Thymus (tissue), 11 donors: ENCODE measurements around the gene CXXC5. TPM values are rescaled to one million over a fixed set of nuclear protein-coding genes. Genes with fewer than 3 reads are reported as not detected.
A peak's percentile ranks its signal among the peaks of the same experiment; 100 is the strongest.

ENCODE experiments used
- DNase-seq, 9 donors: peaks; one replicate each; pipeline ENCODE4 v3.0.0-alpha.2; 2013; ENCODE audit warnings: low spot score in 9 of 9, low read depth in 6 of 9, missing footprints in 1 of 9
- H3K27ac ChIP-seq, 2 donors: one replicate each; pipeline ENCODE4 v1.5.1; 2013; ENCODE audit warnings: control low read depth in 1 of 2, low read depth in 1 of 2, low read length in 1 of 2, mild to moderate bottlenecking in 1 of 2, moderate library complexity in 1 of 2
- H3K27me3 ChIP-seq, 2 donors: one replicate each; pipeline ENCODE4 v1.5.1; 2013; ENCODE audit warnings: low read length in 1 of 2; ENCODE audit not compliant: control insufficient read depth in 2 of 2, insufficient read depth in 1 of 2
- H3K36me3 ChIP-seq, 2 donors: one replicate each; pipeline ENCODE4 v1.5.1; 2013; ENCODE audit warnings: low read length in 1 of 2, mild to moderate bottlenecking in 1 of 2, moderate library complexity in 1 of 2; ENCODE audit not compliant: control insufficient read depth in 2 of 2, insufficient read depth in 2 of 2
- H3K4me1 ChIP-seq, 2 donors: one replicate each; pipeline ENCODE4 v1.5.1; 2013; ENCODE audit warnings: low read length in 2 of 2; ENCODE audit not compliant: control insufficient read depth in 2 of 2, insufficient read depth in 2 of 2
- H3K4me3 ChIP-seq, 2 donors: one replicate each; pipeline ENCODE4 v1.5.1; 2013; ENCODE audit warnings: low read length in 2 of 2, control low read depth in 1 of 2, mild to moderate bottlenecking in 1 of 2
- H3K9me3 ChIP-seq, 2 donors: one replicate each; pipeline ENCODE4 v1.5.1; 2013; ENCODE audit warnings: low read length in 1 of 2, mild to moderate bottlenecking in 1 of 2; ENCODE audit not compliant: control insufficient read depth in 2 of 2, insufficient read depth in 1 of 2
- WGBS: extraction: QIAGEN DNeasy Blood & Tissue Kit; methylation state at CpG from one replicate; pipeline ENCODE4 v1.1.7; 2013; 5-methylcytosine and 5-hydroxymethylcytosine counted together
- polyA plus RNA-seq: library from polyadenylated mRNA; stranded (reverse); fragments of 200-250 nt; gene quantifications from one replicate; pipeline ENCODE4 v1.2.3, GENCODE V29; 2013
- total RNA-seq: library from RNA; stranded (reverse); fragments of 120-200 nt; gene quantifications from one replicate; pipeline ENCODE4 v1.2.4, GENCODE V29; 2013
- donor health status: healthy.

The CXXC5 gene
- total and polyA plus RNA-seq, 2 donors, result 47.9 to 73.2 TPM

DNA sequence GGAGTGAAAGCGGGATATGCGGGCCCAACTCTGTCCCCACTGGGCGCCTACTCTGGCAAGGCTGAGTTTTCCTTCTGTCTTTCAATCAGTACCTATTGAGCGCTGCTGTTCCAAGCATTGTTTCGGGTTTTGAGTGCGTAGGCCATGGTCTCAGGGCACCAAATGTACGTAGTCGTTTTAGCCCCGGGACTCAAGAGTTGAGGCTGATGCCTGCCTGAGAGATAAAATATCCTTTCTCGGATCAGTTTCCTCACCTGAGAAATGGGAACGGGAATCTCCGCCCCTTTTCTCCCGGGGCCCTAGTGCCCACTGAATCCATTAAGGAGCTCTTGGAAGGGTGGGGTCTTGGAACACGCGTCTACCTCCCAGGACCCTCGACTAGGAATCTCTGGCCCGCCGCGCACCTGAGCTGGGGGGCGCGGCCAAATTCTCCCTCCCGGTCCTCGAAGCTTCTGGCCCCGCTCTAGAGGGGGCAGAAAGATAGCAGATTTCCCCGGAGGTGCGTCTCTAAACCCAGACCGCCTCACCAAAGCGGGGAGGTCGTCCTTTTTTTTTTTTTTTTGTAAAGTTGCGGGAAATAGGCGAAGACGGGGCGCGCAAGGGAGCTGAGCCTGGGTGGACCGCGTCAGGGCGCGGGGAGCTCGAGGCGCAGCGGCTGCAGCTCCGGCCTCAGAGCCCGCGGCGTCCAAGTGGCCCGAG lies 494 bp upstream of the CXXC5 start:
- peaks cover 33 to 78% of the 10 kb centered on the region in 2 donors for H3K4me1 ChIP-seq
- DNase-seq, result no peak
- no peaks in the 10 kb centered on the region for H3K9me3 ChIP-seq
- peak overlapping the region in 1 of 2 donors; percentile 43 for H3K27ac ChIP-seq
- WGBS, result 15% methylated on average over 46 of the region's 46 CpGs
- H3K27me3 ChIP-seq, result peaks cover 3 to 23% of the 10 kb centered on the region in 2 donors
- H3K4me3 ChIP-seq, result peak overlapping the region; percentile 49 to 87
- no peaks in the 10 kb centered on the region for H3K36me3 ChIP-seq

DNA sequence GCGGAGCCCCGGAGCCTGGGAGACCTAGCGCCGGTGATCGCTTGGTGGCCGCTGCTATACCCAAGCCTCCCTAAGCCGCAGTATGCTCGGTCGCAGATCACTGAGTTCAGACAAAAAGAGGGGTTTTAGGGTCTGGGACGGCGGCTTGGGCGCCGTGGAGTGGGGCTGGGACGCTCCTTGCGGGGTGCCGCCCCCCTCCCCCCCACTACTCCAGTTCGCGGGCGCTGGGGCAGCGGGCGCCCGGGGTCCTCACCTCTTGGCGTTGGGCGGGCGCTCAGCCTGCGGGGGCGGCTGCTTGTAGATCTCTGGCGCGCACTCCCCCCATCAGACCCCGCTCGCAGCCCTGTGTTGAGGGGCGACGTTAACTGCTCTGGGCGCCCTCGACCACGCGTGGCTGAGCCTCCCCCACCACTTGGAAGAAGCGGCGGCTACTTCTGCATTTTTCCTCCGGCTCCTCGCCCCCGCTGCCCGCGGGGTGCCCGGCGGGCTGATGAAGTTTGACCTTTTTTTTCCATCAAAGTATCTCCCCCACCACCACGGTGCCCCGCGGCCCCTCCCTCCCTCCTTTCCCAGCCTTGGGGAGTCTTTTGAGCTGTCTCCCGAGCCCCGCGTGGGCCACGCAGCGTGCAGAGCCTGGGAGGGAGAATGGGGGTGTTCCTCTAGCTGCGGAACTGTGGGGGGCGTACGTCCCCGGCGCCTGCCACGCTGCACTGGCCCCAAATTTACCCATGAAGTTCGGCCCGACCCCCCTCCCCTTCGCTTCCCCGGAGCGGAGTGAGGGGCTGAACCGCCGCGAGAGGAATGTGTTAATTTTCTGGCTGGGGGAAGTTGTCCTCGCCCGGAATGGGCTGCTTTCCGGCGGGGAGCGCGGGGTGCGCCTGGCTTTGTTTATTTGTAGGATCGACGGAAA lies 1.2 kb downstream of the CXXC5 start:
- Histone ChIP-seq H3K36me3 (no peaks in the 10 kb centered on the region), H3K4me3 (peak overlapping the region; percentile 87 to 93), H3K27me3 (peaks cover 3 to 23% of the 10 kb centered on the region in 2 donors), H3K9me3 (no peaks in the 10 kb centered on the region), H3K4me1 (peaks cover 49 to 78% of the 10 kb centered on the region in 2 donors), H3K27ac (peak overlapping the region; percentile 75 to 81)
- DNase-seq, result peak in 1 of 9 donors; percentile 74
- under 1% methylated on average over 77 of the region's 77 CpGs for WGBS

DNA sequence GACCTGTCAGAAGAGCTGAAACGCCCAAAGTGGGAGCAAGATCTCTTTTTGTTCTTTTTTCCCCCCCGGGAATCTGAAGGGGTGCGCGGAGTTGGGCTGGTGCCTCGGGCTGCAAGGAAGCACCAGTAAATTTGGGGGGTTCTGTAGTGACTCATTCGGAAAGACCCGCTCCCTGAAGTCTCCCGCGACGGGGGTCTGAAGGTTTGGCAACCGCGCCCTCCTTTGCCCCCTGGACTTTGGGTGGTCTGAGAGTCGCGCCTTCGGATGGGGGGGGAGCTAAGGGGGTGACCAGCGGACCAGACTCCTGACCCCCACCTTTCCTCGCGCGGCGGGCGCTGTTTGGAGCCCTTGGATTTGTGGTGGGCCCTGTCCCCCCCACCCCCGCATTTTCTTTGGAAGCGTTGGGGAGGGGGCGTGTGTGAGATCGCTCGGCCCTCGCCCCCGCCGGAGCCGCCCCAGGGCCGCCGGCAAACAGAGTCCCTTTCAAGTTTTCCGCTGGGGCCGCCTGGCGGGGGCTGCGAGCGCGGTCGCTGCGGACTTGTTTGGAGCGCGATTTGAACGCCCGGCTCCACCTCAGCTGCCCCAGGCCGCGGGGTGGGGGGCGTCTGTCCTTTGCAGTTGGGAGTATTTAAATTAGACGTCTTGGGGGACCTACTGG lies 2.0 kb downstream of the CXXC5 start:
- Histone ChIP-seq H3K9me3 (no peaks in the 10 kb centered on the region), H3K27me3 (peaks cover 3 to 23% of the 10 kb centered on the region in 2 donors), H3K4me1 (peaks cover 48 to 78% of the 10 kb centered on the region in 2 donors), H3K27ac (peak overlapping the region; percentile 75 to 81), H3K4me3 (peak overlapping the region; percentile 87 to 93), H3K36me3 (peaks cover 0 to 4% of the 10 kb centered on the region in 2 donors)
- under 1% methylated on average over 48 of the region's 48 CpGs for WGBS
- DNase-seq, result peak in 1 of 9 donors; percentile 66

DNA sequence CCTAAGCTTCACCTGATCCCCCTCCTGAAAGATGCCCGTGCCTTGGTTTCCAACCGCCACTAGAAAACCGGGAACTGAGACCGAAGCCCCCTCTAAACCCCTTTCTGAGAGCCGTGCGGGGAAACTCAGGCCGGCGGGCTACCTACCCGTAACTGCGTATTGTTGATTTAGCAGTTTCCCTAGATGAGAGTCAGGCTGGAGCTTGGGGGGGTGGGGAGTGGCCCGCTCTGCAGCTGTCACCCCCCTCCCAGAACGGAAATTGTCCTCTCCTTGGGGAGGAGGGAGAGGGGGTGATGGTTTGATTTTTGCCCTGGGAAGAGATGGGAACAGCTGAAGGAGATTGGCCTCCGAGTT lies 2.5 kb downstream of the CXXC5 start:
- peaks cover 3 to 23% of the 10 kb centered on the region in 2 donors for H3K27me3 ChIP-seq
- H3K36me3 ChIP-seq, result peaks cover 0 to 4% of the 10 kb centered on the region in 2 donors
- no peak for DNase-seq
- peak overlapping the region; percentile 87 to 93 for H3K4me3 ChIP-seq
- 3% methylated on average over 13 of the region's 13 CpGs for WGBS
- H3K4me1 ChIP-seq, result peaks cover 48 to 78% of the 10 kb centered on the region in 2 donors
- H3K27ac ChIP-seq, result peak overlapping the region; percentile 75 to 81
- H3K9me3 ChIP-seq, result no peaks in the 10 kb centered on the region

DNA sequence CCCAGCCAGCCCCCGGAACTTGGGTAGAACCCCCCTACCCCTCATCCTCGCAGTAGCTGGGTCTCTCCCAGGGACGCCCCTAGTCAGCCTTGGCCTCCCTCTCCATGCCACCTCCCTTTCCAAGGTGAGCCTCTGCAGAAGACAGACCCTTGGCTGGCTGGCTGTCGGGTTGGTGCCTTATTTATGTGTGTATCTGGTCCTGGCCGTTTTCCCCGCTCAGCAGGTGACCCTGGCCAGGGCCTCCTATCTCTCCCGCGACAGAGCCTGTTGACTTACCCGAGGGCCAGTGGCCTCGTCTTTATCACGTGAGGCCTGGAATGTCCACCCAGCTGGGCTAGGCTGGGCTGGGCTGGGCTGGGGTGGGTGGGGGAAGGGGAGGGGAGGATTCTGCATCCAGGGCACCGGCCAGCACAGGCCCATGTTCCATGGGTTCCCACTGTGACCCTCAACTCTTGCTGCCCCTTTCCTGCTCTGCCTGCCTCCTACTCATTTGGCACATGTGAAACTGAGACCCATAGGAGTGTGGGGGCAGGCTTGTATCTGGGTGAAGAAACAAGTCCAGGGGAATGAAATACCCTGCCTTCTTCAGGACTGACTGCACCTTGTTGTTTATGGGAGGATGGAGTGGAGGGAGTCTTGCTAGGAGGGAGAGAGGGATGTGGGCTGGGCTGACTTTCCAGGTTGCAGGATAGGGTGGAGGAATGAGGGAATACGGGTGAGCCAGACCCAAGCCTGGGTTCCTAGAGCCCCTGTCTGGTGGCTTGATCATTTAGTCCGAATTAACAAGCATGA lies 3.1 kb downstream of the CXXC5 start:
- Histone ChIP-seq H3K4me3 (peak overlapping the region; percentile 87 to 93), H3K4me1 (peaks cover 48 to 78% of the 10 kb centered on the region in 2 donors)

DNA sequence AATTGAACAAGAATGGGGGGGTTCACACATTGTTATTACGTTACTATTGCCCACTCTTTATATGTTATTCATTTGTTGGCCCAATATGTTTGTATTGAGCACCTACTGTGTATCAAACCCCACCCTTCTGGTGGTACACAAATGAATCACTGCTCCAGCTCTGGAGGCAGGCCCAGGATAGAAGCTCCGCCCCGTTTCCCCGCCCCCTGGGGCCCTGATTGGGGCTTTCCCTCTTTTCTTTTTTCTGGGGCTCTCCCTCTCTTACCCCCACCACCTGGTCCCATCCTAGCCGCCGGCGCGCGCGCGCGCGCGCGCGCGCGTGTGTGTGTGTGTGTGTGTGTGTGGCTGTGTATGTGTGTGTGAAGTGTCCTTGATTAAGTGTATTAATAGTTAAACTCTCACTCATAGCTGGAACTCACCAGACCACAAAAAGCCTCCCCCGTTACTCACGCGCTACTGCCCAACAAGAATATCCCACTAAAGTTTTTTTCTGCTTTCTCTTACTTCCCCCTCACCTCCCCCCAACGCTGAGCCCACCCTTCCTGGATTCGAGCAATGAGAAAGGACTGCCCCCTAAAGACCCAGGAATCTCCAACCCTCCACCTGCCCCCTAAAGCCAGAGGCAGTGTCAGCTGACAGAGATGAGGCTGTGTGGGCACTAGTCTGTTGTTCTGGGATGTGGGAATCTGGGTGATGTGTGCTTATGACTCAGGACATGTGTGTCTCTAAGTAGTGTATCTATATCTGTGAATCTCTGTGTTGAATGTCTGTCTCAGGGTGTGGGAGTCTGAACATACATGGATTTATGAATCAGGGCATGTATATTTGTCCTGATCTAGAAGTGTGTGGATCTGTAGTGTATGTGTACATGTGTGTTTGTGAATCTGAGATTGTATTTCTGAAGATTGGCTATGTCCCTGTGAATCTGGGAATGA lies 4.0 kb downstream of the CXXC5 start:
- peak overlapping the region; percentile 87 to 93 for H3K4me3 ChIP-seq
- peaks cover 3 to 18% of the 10 kb centered on the region in 2 donors for H3K27me3 ChIP-seq
- peaks cover 0 to 9% of the 10 kb centered on the region in 2 donors for H3K36me3 ChIP-seq
- H3K9me3 ChIP-seq, result no peaks in the 10 kb centered on the region
- H3K4me1 ChIP-seq, result peaks cover 46 to 76% of the 10 kb centered on the region in 2 donors
- peak in 6 of 9 donors; percentile 75 to 96 (median 90) for DNase-seq
- WGBS, result 2% methylated on average over 23 of the region's 23 CpGs
- H3K27ac ChIP-seq, result peak overlapping the region; percentile 28 to 66

More for the DNA sequence above, 3.1 kb downstream of the CXXC5 start:
- Histone ChIP-seq H3K27ac (peak overlapping the region; percentile 75 to 81), H3K27me3 (peaks cover 3 to 23% of the 10 kb centered on the region in 2 donors), H3K9me3 (no peaks in the 10 kb centered on the region), H3K36me3 (peaks cover 0 to 7% of the 10 kb centered on the region in 2 donors)
- DNase-seq, result no peak
- 23% methylated on average over 14 of the region's 14 CpGs for WGBS

DNA sequence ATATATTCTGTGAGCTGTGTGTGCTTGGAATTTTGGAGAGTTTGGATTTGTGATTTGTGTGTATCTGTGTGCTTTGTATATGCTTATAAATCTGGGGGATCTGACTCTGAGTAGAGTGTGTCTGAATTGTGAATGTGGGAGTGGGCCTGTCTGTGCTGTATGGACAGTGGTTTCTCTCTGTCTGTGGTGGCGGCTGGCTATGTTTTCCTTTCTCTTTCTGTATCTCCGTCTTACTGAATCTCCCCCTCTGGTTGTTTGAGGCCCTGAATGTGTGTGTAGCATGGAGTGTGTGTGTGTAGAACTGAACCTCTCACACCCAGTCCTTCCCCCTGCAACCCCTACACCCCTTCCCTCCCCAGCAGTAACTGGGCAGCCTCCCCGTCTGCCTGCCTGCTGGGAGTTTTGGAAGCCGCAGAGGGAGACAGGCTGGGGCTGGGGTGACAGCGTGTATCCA lies 4.7 kb downstream of the CXXC5 start:
- peak in 1 of 9 donors; percentile 63 for DNase-seq
- Histone ChIP-seq H3K4me1 (peaks cover 46 to 76% of the 10 kb centered on the region in 2 donors), H3K4me3 (peak overlapping the region in 1 of 2 donors; percentile 6), H3K9me3 (no peaks in the 10 kb centered on the region), H3K36me3 (peaks cover 0 to 13% of the 10 kb centered on the region in 2 donors), H3K27ac (peak overlapping the region; percentile 32 to 71), H3K27me3 (peaks cover 0 to 11% of the 10 kb centered on the region in 2 donors)
- 44% methylated on average over 5 of the region's 5 CpGs for WGBS
